NCI-H146 (cell line): Measurements from ENCODE around the gene SSBP4.
A peak's percentile ranks its signal among the peaks of the same experiment; 100 is the strongest.

Experiments
- DNase-seq: peaks from one replicate; lab custom pipeline; 2025; lab: John Stamatoyannopoulos, UW

Gene SSBP4

DNA sequence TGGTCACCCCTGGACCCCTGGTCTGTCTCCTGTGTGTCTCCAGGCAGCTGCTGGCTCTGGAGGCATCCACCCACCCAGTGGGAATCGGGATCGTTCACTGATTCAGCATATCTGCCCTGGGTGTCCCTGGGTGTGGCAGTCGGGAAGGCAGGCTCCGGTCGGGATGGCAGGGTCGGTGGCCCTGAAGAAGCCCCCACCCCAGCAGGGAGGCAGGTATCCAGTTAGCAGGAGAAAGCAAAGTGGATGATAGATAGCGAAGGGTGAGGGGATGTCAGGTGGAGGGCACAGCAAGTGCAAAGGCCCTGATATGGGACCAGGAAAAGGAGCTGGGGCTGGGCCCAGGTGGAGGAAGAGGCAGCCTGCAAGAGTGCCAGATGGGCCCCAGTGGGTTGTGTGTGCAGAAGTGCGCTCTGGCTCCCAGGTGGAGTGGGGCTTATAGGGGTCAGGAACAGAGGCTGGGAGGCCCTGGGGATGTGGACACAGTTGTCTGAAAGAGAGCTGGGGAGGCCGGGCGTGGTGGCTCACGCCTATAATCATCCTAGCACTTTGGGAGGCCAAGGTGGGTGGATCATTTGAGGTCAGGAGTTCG is 2.3 kb downstream of the SSBP4 start:
- no peak for DNase-seq

DNA sequence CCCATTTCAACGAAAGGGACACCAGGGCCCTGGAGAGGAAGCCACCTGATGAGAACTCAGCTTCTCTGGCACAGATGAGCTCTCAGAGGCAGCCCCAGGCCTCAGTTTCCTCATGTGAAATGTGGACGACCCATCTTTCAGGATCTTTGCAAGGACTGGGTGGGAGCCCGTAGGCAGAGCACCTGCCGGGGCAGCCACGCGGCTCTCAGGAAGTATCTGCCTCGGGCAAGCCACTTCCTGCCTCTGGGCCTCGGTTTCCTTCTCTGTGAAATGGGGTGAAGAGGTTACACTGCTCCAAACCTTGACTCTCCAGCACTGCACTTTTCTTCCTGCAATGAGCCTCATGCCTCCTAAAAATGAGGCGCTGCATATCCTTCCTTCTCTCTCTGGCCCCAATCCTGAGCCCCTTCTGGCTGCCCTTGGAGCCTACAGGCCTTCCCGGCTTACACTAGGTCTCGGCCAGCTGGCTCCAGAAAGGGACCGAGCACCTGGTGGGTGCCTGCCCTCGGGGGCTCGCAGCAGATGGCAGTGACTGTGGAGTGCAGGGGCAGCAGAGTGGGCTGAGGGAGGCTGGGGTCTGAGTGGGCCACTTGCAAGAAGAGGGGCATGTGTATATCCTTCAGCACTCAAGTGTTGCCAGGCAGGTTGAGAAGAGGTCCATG is 3.5 kb downstream of the SSBP4 start:
- no peak for DNase-seq

DNA sequence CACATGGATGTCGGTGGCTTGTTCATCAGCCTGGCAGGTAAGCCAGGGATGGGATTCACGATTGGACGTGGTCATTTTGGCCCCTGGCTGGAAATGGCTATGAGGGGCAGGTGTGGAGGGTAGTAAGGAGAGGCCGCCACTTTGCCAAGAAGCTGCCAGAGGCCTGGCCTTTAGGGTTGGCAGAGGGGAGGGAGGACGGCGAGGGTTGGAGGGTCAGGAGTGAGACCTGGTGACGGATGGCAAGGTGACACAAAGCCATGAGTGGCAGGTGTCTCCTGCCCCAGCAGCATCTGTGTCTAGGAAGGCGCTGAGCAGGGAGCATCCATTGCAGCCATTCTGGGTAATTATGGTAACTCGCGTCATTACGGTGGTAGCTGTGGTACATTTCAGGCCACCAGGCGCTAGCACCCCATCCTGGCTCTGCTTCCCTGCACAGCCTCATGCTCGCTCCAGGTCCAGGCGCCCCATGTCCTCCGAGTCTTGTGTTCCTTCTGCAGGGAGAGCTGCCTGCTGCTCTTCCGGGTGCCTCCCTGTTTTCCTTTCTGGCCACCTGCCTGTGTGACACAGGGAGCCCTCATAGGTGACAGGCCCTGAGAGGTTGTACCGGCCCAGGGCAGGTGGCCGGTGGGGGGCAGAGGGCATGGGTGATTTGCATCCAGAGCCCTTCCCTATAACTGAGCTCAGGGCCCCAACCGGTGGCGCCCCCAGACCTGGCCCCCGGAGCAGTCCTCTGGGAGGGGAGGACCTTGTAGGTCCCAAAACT is 4.2 kb downstream of the SSBP4 start:
- no peak for DNase-seq

DNA sequence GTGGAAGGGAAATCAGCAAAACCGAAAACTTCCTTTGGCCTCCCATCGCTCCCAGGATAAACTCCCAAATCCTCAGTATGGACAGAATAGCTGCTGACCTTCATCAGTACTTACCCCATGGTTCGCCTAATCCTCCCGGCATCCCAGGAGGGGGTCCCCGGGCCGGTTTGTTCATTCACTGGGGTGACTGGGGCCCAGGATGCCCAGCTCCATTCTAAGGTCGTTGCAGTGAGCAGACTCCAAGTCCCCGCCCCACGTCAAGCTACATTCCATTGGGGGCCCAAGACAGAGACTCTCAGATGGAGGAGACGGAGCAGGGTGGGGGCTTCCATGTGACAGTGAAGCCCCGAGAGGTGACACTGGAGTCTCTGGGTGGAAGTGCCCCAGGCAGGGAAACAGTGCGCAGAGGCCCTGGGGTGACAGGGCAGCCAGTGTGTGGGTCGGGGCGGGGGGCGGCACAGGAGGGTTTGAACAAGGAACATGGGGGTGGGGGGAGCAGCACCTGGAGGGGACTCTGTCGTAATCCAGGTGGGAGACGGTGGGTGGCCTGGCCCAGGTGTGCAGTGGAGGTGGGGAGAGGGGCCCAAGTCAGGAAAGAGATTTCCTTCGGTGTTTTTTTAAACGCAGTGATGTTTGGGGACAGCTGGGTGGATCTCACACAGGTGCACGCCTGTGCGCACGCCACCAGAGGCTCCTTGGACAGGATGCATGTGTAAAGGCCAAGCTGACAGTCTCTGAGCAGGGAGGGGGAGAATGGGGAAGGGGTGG is 5.1 kb downstream of the SSBP4 start:
- no peak for DNase-seq

DNA sequence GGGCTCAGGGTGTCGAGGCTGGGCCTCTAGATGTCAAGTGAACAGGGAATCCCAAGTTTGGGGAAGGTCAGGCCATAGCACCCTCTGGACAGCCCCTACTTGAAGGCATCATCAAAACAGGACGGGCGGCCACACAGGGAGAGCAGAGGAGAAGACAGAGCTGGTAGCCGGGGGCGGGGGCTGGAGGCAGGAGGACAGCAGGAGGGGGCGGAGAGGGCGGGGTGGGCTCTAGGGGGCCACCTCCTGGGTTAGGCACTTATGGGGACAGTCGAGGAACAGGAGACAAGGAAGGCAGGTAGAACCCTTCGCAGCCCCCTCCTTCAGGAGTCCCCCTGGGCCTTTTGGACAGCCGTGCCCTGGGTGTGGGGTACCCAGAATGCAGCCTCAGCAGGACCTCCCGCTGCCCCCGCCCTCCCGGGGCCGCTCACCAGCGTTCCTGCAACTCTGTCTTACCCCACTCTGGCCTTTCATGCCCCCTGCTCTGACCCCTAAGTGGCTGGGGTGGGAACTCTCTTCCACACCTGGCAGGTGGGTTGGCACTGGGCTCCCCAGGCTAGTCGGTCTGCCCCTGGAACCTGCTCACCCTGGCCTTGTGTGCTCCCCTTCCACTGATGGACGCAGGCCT is 5.8 kb downstream of the SSBP4 start:
- DNase-seq = no peak

DNA sequence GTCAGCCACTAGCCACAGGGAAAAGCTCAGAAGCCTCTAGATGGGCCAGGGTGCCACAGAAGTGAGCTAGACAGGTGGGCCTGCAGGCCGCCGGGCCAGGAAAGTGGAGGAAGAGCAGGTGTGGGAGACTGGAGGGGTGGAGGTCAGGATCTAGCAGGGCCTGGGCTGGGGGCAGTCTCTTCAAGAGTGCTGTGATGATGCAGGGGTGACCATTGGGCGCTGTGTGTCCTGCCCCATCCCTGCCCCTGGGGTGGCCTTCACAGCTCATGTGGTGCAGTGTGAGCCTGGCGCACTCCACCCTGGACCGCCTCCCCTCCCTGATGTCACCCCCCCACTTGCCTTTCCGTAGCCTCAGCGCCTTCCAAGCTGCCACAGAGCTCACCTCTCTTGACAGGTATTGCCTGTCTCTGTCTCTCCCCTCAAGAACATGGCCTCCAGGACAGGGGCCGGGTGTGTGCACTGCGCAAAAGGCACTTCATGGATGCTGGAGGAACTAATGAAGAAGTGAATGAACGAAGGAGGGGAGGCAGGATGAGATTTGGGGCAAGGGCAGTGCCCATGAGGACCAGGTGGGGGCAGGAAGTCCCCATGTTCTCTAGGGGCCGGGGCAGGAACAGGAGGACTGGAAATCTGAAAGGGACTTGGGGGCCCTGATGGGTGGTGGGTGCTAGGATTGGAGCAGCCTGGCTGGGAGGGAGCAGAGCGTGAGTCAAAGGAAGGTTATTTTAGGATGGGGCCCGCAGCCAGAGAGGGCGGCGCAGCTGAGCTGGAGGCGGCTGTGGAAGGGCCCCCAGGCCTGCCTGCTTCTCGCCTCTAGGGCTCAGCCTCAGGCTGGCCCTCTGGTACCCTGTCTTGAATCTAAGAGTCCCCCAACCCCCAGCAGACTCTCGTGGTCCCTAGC is 6.6 kb downstream of the SSBP4 start:
- no peak for DNase-seq

DNA sequence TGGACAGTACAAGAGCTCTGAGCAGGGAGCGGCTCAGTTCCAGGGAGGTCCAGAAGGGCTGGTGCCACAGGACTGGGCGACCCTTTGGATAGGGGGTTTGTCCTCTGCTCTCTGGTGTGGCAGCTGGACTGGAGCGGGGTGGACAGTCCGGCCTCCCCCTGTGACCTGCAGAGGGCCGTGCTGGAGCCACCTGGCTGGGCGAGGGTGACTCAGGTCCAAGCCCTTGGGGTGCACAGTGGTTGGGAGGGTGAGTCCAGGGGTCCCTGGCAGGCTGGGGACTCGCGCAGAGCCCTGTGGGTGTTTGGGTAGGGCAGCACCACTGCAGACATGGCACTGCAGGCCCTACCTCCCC is 7.2 kb downstream of the SSBP4 start:
- no peak for DNase-seq

DNA sequence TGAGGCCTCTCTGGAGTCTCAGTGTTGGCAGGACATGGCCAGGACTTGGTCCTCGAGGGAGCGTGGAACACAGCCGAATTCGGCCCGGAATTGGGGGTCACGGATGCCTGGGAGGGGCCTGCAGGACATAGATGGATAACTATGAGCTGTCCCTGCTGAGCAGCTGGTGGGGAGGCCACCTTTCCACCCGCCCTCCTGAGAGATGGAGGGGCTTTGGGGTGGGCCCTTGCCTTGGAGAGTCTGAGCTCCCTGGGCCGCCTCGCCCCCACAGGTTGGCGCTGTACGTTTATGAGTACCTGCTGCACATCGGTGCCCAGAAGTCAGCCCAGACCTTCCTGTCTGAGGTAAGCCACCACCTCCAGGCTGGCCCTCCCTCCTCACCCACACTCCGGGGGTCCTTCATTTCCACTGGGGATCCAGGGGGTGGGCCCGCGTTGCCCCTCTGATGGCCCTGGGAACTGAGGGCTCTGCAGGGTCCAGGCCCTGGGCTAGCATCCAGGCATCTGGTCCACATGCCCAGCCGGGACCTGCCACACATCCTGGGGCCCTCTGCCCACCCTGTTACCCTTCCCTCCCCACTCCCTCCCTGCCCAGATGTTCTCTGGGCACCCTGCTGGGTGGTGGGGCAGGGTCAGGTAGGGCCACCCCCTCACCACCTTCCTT is 8.0 kb downstream of the SSBP4 start:
- DNase-seq = no peak

DNA sequence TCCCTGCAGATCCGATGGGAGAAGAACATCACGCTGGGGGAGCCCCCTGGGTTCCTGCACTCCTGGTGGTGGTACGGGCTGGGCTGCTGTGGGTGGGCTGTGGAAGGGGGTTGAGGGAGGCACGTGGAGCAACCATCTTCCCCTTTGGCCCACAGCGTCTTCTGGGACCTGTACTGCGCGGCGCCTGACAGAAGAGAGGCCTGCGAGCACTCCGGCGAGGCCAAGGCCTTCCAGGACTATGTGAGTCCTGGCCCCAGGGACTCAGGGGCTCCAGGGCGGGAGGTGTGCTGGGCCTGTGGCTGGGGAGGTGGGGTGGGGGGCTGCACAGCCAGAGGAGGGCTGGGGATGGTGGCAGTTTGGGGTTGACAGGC is 8.5 kb downstream of the SSBP4 start:
- no peak for DNase-seq

DNA sequence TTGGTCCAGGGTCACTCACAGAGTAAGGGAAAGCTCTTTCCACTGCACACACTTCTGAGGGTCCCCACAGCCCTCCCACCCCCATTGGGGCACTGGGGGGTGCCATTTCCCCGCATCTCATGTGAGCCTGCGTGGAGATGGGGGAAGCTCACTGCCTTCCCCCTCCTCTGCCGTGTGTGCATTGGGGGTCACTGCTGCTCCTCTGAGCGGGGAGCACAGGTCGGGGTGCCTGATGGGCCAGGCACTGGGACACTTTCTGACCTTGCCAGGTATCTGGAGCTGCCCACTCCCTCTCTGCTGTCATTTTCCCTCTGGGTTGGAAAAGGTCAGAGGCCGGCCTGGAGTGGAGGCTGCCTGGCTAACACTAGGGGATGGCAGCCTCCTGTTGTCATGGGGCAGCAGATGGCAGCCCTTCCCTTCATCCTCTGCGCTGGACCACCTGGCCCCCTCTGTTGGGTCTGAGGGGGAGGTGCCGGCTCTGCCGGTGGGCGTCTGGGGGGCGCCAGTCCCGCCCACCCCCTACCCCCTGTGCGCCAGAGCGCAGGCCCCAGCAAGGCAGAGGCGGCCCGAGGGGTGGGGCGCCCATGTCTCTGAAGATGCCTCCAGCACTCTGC is 9.1 kb downstream of the SSBP4 start:
- DNase-seq = no peak

DNA sequence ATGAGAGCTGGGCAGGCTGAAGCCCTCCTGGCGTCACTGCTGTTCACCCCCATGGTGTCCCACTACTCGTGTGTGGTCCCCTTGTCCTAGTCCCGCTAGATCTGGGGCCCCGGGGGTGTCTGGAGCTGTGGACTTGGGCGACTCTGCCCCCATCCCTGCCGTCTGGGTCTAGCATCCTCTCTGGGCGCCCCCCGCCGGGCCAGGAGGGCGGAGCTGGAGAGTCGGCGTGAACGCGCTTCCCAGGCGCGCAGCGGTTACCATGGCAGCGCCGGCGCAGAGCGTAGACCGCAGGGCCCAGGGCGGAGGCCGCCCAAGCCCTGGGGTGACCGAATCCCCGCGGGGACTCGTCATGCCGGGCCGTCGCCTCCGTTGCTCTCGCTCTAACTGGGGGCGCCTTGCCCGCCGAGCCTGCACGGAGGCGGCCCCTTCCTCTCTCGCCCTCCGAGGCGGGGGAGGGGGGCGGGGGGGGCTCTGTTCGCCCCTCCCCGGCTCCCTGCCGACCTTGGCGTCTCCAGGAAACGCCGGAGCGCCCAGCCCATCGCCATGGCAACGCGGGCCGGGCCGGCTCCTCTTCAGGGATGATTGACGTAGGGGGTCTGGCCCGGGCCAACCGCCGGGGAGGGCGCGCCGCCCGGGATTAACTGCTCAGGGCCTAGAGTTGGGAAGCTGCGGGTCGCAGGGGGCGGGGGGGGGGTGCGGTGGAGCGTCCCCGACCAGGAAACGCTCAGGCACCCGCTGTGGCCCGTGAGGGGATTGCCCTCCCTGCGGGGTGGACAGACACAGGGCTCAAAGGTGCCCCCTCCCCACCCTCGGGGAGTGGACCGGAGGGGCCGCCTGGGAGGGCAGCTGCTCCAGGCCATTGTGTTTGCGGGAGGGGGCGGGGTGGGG is 9.8 kb downstream of the SSBP4 start:
- DNase-seq = peak; percentile 90

DNA sequence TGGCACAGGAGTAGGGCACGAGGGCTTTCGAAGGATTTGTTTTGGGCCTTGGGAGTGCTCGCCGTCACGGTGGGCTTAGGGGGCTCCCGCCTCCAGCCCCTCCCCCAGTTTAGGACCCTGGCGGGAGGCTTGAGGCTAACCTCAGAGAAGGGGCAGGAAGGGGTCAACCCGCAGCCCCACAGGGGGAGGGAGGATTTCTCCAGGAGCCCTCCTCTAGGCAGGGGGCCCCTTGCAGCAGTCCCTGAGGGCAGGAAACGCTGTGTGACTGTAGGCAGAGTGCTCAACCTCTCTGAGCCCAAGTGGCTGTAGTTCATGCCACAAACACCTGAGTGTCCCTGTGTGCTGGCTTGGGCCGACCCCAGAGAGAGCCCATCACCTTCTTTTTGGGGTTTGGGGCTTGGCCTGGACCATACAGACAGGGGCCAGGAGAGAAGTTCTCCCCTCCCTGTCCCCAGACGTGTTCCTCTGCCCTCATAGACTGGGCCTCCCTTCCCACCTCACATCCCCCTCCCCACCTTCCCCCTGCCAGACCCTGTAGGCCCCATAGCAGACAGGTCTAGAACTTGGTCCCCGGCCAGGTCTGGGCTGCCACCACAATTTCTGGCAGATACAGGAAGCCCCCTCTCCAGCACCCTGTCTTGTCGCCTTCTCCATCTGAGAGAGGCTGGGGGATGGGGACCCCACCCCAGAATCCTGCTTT is 10.7 kb downstream of the SSBP4 start:
- no peak for DNase-seq

DNA sequence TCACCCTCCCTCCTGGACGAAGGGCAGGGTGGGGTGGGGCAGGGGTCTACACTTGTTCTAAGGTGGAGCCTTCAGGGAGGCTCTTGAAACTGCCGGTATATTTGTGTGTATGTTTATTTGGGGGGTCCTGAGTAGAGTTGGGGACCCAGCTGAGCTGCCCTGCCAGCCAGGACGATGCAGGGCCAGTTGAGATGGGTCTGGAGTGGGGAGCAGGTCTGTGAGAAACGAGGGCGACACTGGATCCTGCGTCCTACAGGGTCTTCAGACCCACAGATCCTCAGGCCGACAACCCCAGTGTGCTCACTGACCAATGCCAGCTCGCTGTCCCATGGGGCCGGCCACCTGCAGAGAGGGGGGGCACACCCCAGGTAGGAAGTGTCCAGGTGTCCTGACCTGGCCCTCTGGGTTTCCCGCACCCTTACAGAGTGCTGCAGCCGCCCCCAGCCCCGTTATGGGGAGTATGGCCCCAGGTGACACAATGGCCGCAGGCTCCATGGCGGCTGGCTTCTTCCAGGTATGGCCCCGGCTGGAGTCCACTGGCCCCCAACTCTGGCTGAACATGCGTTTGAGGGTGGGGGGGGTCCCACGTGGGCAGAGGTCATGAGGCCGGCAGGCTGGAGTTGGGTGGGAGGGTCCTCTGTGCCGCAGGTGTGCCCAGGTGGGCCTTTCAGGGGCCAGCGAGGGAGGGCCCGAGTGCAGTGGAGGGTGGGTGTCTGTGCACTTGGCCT is 11.4 kb downstream of the SSBP4 start:
- no peak for DNase-seq

DNA sequence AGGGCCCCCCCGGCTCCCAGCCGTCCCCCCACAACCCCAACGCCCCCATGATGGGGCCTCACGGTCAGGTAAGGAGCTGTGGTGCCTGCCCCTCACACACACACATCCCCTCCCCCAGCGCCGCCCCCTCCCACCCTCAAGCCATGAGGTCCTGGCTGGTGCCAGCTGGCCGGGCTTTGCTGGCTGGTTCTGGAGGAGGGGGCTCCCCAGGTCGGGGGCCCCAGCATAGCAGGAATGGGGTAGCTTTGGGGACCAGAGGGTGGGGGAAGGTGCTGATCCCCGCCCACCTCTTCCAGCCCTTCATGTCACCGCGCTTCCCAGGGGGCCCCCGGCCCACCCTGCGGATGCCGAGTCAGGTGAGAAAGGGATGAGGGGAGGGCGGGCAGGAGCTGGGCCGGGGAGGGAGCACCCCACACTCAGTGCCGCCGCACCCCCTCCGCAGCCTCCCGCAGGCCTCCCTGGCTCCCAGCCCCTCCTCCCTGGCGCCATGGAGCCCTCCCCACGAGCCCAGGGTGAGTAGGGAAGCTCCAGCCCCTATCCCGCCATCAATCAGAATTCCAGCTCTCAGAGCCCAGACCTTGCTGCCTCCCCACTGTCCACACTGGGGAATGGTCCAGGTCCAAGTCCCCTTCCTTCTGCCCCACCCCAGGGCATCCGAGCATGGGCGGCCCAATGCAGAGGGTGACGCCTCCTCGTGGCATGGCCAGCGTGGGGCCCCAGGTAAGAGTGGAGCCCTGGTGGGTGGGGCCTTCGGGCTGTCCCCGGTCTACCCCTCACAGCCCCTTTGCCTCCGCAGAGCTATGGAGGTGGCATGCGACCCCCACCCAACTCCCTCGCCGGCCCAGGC is 12.4 kb downstream of the SSBP4 start:
- no peak for DNase-seq

DNA sequence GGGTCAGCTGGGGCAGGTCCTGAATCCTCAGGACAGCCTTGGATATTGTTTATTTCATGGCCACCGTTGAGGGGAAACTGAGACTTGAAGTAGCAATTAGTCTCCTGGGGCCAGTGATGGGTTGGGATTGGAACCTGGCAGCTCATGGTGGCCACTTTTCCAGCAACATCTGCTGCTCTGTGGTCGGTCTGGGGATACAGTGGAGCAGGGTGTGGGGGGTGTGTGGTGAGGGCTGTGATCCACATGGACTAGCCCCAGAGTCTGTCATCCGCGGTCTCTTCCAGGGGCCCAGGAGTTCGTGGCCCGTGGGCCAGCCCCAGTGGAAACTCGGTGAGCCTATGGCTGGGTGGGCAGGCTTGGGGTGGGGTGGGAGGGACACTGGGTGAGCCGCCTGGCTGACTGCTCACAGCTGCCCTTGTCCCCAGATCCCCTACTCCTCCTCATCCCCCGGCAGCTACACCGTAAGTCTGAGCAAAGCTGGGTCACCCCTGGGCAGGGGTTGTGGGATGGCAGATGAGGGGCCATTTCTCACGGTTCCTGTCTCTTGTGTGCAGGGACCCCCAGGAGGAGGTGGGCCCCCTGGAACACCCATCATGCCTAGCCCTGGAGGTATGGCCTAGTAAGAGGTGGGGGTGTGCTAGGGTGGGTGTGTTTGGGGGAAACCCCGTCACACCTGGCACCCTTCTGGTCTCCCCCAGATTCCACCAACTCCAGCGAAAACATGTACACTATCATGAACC is 13.2 kb downstream of the SSBP4 start:
- DNase-seq = no peak

DNA sequence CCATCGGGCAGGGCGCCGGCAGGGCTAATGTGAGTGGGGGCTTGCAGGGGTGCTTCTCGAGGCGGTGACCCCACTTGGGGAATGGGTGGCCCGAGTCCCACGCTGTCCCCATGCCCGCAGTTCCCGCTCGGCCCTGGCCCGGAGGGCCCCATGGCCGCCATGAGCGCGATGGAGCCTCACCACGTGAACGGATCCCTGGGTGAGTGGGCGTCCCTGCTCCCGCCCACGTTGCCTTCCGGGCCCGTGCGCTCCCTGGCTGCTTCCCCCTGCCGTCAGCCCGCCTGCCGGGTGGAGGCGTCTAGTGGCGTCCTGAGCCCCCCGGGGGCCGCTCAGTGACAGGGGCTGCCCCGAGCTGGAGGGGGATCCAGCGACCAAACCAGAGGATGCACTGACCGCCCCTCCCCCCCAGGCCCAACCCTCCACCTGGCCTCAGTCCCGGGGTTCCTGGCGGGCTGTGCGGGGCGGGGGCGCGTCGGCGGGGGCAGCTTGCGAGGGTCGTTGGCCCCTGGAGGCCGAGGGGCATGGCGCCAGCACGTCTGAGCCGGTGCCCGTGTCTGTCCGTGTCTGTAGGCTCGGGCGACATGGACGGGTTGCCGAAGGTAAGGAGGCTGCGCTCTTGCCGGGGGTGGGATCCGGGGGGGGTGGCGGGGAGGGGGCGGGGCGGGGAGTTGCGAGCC is 14.0 kb downstream of the SSBP4 start:
- DNase-seq = no peak
